ENCODE results near the gene CDC42EP4.

Gene CDC42EP4

DNA sequence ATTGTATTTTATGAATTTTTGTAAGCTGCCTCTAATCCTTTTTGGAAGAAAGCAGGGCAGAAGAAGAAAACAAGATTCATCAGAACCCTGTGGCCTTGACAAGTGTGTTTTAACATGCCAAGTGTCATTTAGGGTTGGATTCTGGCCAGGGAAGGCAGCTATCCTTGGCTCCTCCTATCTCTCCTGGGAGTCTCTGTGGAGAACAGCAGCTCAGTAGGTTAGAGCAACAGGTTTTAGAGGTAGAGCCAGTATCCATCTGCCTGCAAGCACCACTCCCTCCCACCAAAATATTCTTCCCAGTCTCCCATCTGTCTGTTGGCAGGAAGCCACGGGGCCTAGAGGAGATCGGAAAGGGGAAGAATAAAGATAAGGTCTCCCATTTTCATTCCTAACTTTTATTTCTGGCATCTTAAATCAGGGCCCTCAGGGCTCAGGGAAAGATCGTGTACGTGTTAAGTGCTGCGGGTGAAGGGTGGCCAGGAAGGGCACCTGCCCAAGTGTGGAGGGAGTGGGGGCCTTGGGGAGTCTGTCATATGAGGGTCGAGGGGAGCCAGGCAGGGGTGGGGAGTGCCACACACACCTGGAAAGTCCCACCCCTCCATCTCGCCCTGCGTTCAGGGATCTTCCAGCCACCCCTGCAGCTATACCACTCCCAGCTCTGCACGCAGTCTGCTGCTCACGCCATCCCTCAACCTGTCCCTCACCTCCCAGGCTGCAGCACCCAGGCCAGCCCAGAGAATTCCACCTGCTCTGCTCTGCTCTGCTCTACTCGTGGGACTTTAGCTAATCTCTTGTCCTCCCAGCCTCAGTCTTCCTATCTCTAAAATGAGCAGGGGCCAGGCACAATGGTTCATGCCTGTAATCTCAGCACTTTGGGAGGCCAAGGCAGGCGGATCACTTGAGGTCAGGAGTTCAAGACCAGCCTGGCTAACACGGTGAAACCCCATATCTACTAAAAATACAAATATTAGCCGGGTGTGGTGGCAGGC lies 33.0 kb downstream of the CDC42EP4 start:
- peaks cover 10% of the 10 kb centered on the region for H3K4me1 ChIP-seq (ENCODE audit: control insufficient read depth, insufficient read depth, low read length, unreplicated experiment)
- H3K27me3 ChIP-seq (ENCODE audit: insufficient read depth, low read length), result no peaks in the 10 kb centered on the region
- H2AFZ ChIP-seq (ENCODE audit: low read length, unreplicated experiment), result no peak overlapping the region
- no peaks in the 10 kb centered on the region for H3K79me2 ChIP-seq (ENCODE audit: control insufficient read depth, insufficient read depth, low read length, unreplicated experiment)
- H3K36me3 ChIP-seq (ENCODE audit: insufficient read depth, low read length), result 0 out of 2 replicates have a peak, but pooled peaks cover 3% of the 10 kb centered on the region
- H3K27ac ChIP-seq (ENCODE audit: low read depth, low read length), result no peak overlapping the region
- H3K4me3 ChIP-seq (ENCODE audit: low read depth, low read length), result no peak overlapping the region

DNA sequence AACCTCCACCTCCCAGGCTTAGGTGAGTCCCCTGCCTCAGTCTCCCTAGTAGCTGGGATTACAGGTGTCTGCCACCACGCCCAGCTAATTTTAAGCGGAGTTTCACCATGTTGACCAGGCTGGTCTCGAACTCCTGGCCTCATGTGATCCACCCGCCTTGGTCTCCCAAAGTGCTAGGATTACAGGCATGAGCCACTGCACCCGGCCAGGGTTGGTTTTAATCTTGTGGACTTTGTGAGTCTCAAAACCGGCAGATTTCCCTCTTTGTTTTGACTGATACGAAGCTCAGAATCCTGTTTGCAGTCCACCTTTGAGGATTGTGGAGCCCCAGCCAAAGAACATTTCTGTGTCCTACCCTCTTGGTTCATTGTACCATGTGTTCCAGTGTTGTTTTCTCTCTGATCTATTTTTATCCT lies 33.7 kb downstream of the CDC42EP4 start:
- Histone ChIP-seq H2AFZ (ENCODE audit: low read length, unreplicated experiment) (no peak overlapping the region), H3K4me3 (ENCODE audit: low read depth, low read length) (no peak overlapping the region), H3K36me3 (ENCODE audit: insufficient read depth, low read length) (0 out of 2 replicates have a peak, but pooled peaks cover 3% of the 10 kb centered on the region), H3K27me3 (ENCODE audit: insufficient read depth, low read length) (no peaks in the 10 kb centered on the region), H3K4me1 (ENCODE audit: control insufficient read depth, insufficient read depth, low read length, unreplicated experiment) (peaks cover 7% of the 10 kb centered on the region), H3K79me2 (ENCODE audit: control insufficient read depth, insufficient read depth, low read length, unreplicated experiment) (no peaks in the 10 kb centered on the region), H3K27ac (ENCODE audit: low read depth, low read length) (no peak overlapping the region)

DNA sequence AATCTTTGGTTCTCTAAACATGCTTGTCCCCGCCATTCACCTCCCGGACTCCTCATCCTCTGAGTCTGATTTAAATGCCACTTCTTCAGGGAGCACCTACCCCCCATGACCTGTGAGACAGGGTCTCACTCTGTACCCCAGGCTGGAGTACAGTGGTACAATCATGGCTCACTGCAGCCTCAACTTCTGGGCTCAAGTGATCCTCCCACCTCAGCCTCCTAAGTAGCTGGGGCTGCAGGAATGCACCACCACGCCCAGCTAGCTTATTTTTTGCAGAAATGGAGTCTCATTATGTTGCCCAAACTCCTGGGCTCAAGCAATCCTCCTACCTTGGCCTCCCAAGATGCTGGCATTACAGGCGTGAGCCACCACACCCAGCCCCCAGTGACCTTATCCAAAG lies 37.3 kb downstream of the CDC42EP4 start:
- Histone ChIP-seq H3K4me1 (ENCODE audit: control insufficient read depth, insufficient read depth, low read length, unreplicated experiment) (peaks cover 7% of the 10 kb centered on the region), H3K27me3 (ENCODE audit: insufficient read depth, low read length) (no peaks in the 10 kb centered on the region), H3K79me2 (ENCODE audit: control insufficient read depth, insufficient read depth, low read length, unreplicated experiment) (no peaks in the 10 kb centered on the region), H3K36me3 (ENCODE audit: insufficient read depth, low read length) (no peaks in the 10 kb centered on the region), H2AFZ (ENCODE audit: low read length, unreplicated experiment) (no peak overlapping the region), H3K27ac (ENCODE audit: low read depth, low read length) (no peak overlapping the region), H3K4me3 (ENCODE audit: low read depth, low read length) (no peak overlapping the region)

DNA sequence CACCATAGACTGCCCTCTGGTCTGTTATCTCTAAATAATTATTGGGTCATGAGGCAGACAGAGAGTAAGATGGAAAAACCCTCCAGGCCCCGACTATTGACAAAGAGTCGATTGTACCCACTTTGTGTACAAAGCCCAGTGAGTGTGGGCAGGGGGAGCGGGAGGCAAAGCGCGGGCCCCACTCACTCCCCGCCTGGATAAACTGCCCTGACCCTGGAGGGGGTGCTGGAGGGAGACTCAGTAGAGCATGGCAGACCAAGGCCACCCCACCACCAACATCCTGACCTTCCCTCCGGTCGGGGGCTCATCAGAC lies 38.9 kb downstream of the CDC42EP4 start:
- H3K4me3 ChIP-seq (ENCODE audit: low read depth, low read length), result no peak overlapping the region
- H3K27me3 ChIP-seq (ENCODE audit: insufficient read depth, low read length), result no peaks in the 10 kb centered on the region
- H3K27ac ChIP-seq (ENCODE audit: low read depth, low read length), result no peak overlapping the region
- no peak overlapping the region for H2AFZ ChIP-seq (ENCODE audit: low read length, unreplicated experiment)
- H3K79me2 ChIP-seq (ENCODE audit: control insufficient read depth, insufficient read depth, low read length, unreplicated experiment), result no peaks in the 10 kb centered on the region
- no peaks in the 10 kb centered on the region for H3K36me3 ChIP-seq (ENCODE audit: insufficient read depth, low read length)
- no peaks in the 10 kb centered on the region for H3K4me1 ChIP-seq (ENCODE audit: control insufficient read depth, insufficient read depth, low read length, unreplicated experiment)

DNA sequence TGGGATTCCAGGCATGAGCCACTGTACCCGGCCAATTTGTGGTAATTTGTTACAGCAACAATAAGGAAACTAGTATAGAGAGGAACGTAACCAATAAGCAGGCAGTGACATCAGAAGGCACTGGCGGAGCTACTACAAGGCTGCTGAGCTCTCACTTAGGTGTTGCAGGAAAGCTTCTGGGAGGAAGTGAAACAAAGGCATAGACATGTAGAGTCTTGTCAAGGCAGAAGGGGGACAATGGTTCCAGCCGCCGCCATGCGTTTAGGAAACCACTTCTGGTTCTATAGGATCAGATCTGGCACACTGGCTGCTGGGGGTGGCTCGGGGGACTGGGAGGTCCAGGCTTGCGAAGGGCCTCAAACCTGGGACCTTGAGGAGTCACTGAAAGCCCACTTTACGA lies 40.7 kb downstream of the CDC42EP4 start:
- no peaks in the 10 kb centered on the region for H3K36me3 ChIP-seq (ENCODE audit: insufficient read depth, low read length)
- H3K27ac ChIP-seq (ENCODE audit: low read depth, low read length), result no peak overlapping the region
- no peaks in the 10 kb centered on the region for H3K79me2 ChIP-seq (ENCODE audit: control insufficient read depth, insufficient read depth, low read length, unreplicated experiment)
- no peaks in the 10 kb centered on the region for H3K4me1 ChIP-seq (ENCODE audit: control insufficient read depth, insufficient read depth, low read length, unreplicated experiment)
- no peak overlapping the region for H2AFZ ChIP-seq (ENCODE audit: low read length, unreplicated experiment)
- no peaks in the 10 kb centered on the region for H3K27me3 ChIP-seq (ENCODE audit: insufficient read depth, low read length)
- no peak overlapping the region for H3K4me3 ChIP-seq (ENCODE audit: low read depth, low read length)

DNA sequence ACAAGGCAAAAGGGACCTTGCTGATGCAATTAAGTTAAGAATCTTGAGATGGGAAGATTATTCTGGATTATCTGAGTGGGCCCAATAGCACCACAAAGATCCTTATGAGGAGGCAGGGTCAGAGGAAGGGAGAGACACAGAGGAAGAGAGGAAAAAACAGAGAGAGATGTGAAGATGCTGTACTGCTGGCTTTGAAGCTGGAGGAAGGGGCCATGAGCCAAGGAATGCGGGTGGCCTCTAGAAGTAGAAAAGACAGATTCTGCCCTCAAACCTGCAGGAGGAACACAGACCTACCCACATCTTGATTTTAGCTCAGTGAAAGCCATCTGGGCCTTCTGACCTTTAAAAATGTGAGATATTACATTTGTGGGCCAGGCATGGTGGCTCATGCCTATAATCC lies 42.0 kb downstream of the CDC42EP4 start:
- no peaks in the 10 kb centered on the region for H3K27me3 ChIP-seq (ENCODE audit: insufficient read depth, low read length)
- H3K79me2 ChIP-seq (ENCODE audit: control insufficient read depth, insufficient read depth, low read length, unreplicated experiment), result no peaks in the 10 kb centered on the region
- no peaks in the 10 kb centered on the region for H3K4me1 ChIP-seq (ENCODE audit: control insufficient read depth, insufficient read depth, low read length, unreplicated experiment)

DNA sequence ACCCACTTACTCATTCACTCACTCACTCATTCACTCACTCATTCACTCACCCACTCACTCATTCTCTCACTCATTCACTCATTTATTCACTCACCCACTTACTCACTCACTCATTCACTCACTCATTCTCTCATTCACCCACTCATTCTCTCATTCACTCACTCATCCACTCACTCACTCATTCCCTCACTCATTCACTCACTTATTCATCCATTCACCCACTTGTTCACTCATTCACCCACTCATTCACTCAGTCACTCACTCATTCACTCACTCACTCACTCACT lies 42.5 kb downstream of the CDC42EP4 start:
- H3K4me3 ChIP-seq (ENCODE audit: low read depth, low read length), result no peak overlapping the region
- no peaks in the 10 kb centered on the region for H3K79me2 ChIP-seq (ENCODE audit: control insufficient read depth, insufficient read depth, low read length, unreplicated experiment)
- H3K27ac ChIP-seq (ENCODE audit: low read depth, low read length), result no peak overlapping the region
- no peak overlapping the region for H2AFZ ChIP-seq (ENCODE audit: low read length, unreplicated experiment)
- no peaks in the 10 kb centered on the region for H3K36me3 ChIP-seq (ENCODE audit: insufficient read depth, low read length)
- no peaks in the 10 kb centered on the region for H3K4me1 ChIP-seq (ENCODE audit: control insufficient read depth, insufficient read depth, low read length, unreplicated experiment)
- H3K27me3 ChIP-seq (ENCODE audit: insufficient read depth, low read length), result no peaks in the 10 kb centered on the region

More for the DNA sequence above, 42.0 kb downstream of the CDC42EP4 start:
- Histone ChIP-seq H3K36me3 (ENCODE audit: insufficient read depth, low read length) (no peaks in the 10 kb centered on the region), H3K27ac (ENCODE audit: low read depth, low read length) (no peak overlapping the region), H3K4me3 (ENCODE audit: low read depth, low read length) (no peak overlapping the region), H2AFZ (ENCODE audit: low read length, unreplicated experiment) (no peak overlapping the region)

DNA sequence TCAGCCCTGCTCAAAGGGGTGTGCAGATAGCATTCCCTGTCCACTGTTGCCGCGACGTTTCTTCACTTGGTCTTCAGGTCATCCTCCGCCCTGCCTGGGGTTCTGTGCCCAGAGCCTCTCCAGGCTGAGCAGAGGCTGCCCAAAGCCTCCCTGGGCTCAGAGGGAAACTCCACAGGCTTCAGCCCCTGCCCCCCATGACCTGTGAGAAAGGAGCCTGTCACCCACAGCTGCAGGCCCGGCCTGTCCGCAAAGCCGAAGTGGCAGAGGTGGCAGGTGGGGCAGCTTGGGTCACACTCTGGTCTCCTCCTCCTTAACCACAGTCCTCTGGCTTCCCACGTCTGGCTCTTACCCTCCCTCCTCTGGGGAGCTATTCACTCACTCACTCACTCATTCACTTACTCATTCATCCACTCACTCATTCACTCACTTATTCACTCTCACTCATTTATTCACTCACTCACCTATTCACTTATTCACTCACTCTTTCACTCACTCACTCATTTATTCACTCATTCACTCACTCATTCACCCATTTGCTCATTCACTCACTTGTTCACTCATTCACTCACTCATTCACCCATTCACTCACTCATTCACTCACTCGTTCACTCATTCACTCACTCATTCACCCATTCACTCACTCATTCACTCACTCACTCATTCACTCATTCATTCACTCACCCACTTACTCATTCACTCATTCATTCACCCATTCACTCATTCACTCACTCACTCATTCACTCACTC lies 43.0 kb downstream of the CDC42EP4 start:
- no peaks in the 10 kb centered on the region for H3K79me2 ChIP-seq (ENCODE audit: control insufficient read depth, insufficient read depth, low read length, unreplicated experiment)
- H3K4me1 ChIP-seq (ENCODE audit: control insufficient read depth, insufficient read depth, low read length, unreplicated experiment), result no peaks in the 10 kb centered on the region
- H3K27ac ChIP-seq (ENCODE audit: low read depth, low read length), result no peak overlapping the region
- H2AFZ ChIP-seq (ENCODE audit: low read length, unreplicated experiment), result no peak overlapping the region
- H3K36me3 ChIP-seq (ENCODE audit: insufficient read depth, low read length), result no peaks in the 10 kb centered on the region
- H3K4me3 ChIP-seq (ENCODE audit: low read depth, low read length), result no peak overlapping the region
- no peaks in the 10 kb centered on the region for H3K27me3 ChIP-seq (ENCODE audit: insufficient read depth, low read length)

DNA sequence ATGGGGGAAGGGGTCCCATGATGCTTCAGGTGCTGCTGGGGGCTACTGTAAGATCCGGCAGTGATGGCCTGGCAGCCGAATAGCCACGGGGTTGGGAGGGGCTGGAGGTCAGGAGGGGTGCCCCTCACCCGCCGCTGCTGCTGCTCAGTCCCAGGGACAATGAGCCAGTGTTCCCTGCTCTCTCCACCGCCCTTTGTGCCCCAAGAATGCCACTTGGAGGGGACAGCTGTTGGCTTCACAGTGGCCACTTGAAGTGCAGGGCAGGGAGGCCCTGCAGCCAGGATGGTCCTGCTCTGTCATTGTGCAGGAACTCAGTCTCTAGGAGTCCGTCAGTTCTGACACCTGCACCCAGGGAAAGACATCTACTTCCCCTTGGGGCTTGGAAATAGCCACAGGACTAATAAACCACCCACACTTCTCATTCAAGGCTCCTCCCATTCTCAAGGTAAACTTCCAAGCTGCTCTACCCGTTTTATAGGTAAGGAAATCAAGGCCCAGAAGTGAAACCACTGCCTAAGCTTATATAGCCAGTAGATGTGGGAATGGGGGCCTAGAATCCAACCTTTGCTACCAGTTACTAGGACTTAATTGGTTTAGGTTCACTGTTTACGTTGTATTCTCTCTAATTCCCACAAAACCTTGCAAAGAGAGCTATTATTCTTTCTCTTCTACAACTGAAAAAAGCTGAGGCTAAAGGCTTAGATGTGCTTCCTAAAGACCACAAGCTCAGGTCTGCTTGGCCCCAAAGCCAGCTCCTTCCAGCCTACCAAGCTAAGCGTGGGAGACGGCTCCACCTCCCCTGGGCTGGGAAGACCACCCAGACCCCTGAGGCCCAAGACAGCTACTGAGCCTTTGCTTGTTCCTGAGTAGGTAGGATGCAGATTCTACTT lies 43.9 kb downstream of the CDC42EP4 start:
- Histone ChIP-seq H3K4me3 (ENCODE audit: low read depth, low read length) (no peak overlapping the region), H2AFZ (ENCODE audit: low read length, unreplicated experiment) (no peak overlapping the region), H3K79me2 (ENCODE audit: control insufficient read depth, insufficient read depth, low read length, unreplicated experiment) (no peaks in the 10 kb centered on the region), H3K27ac (ENCODE audit: low read depth, low read length) (no peak overlapping the region), H3K27me3 (ENCODE audit: insufficient read depth, low read length) (no peaks in the 10 kb centered on the region), H3K4me1 (ENCODE audit: control insufficient read depth, insufficient read depth, low read length, unreplicated experiment) (no peaks in the 10 kb centered on the region), H3K36me3 (ENCODE audit: insufficient read depth, low read length) (no peaks in the 10 kb centered on the region)

DNA sequence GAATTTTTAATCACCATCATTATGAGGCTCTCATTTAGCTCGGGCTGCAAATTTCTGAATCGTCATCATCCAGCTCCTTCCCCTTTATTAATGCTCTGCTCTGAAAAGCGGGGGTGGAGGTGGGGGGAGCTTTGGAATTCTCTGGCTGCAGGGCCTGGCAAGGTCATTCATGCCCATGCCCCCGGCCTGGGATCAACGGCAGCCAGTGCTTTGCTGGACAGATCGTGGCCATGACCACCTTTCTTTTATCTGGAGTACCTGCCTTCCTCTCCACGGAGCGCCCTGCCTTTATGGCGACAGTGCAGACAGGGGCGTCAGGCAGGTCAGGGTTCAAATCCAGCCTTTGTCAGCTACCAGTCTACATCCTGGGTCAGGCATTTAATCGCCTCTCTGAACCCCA lies 45.0 kb downstream of the CDC42EP4 start:
- no peaks in the 10 kb centered on the region for H3K36me3 ChIP-seq (ENCODE audit: insufficient read depth, low read length)
- no peaks in the 10 kb centered on the region for H3K27me3 ChIP-seq (ENCODE audit: insufficient read depth, low read length)
- H3K79me2 ChIP-seq (ENCODE audit: control insufficient read depth, insufficient read depth, low read length, unreplicated experiment), result no peaks in the 10 kb centered on the region
- no peak overlapping the region for H3K4me3 ChIP-seq (ENCODE audit: low read depth, low read length)
- no peak overlapping the region for H2AFZ ChIP-seq (ENCODE audit: low read length, unreplicated experiment)
- H3K27ac ChIP-seq (ENCODE audit: low read depth, low read length), result no peak overlapping the region
- H3K4me1 ChIP-seq (ENCODE audit: control insufficient read depth, insufficient read depth, low read length, unreplicated experiment), result no peaks in the 10 kb centered on the region
